CD4-positive, alpha-beta T cell (primary cell): ENCODE results near the gene SLC2A2. TPM values are rescaled to one million over a fixed set of nuclear protein-coding genes. Genes with fewer than 3 reads are reported as not detected.
"Not testable (repeated sequence)": the region's sequence is repeated elsewhere in the genome, so short reads cannot be mapped to it uniquely, and the experiment has no call there.

ENCODE experiments used
- ATAC-seq: fragments of 200-7000 bp; cut with Tn5 transposase; one replicate; pipeline ENCODE4 v1.10.0; 2022; ENCODE audit warnings: mild to moderate bottlenecking; ENCODE audit not compliant: poor library complexity
- CTCF ChIA-PET: fragments of 350-600 bp; sonication (Branson Sonifier 250); formaldehyde crosslinking; loops from one replicate; lab custom pipeline; 2021; ENCODE audit warnings: antibody characterized with exemption, inconsistent platforms; lab: Charles Lee
- POLR2A ChIA-PET: fragments of 350-600 bp; sonication (Branson Sonifier 250); formaldehyde crosslinking; loops from one replicate; lab custom pipeline; 2021; ENCODE audit warnings: antibody characterized with exemption, inconsistent platforms; lab: Charles Lee
- DNase-seq, 14 experiments: peaks; one replicate each; pipeline ENCODE4 v3.0.0-alpha.2; 2013 to 2020; ENCODE audit warnings: mixed read lengths in 2 of 14
- H3K27ac ChIP-seq, 2 donors: one replicate each; pipeline versions ENCODE4 v1.5.1 to v1.7.0; 2013; ENCODE audit warnings: low read length in 2 of 2, low read depth in 1 of 2, mild to moderate bottlenecking in 1 of 2
- H3K27me3 ChIP-seq, 2 experiments: 1 replicate in 1 of 2; 2 replicates in 1 of 2; pipeline versions ENCODE4 v1.6.1 to v1.7.0; 2013; ENCODE audit warnings: low read length in 2 of 2, control low read depth in 1 of 2, mild to moderate bottlenecking in 1 of 2, moderate library complexity in 1 of 2; ENCODE audit not compliant: insufficient read depth in 2 of 2, control insufficient read depth in 1 of 2
- H3K36me3 ChIP-seq: one replicate; pipeline ENCODE4 v1.6.1; 2013; ENCODE audit warnings: low read length, control low read depth; ENCODE audit not compliant: insufficient read depth
- H3K4me1 ChIP-seq: one replicate; pipeline ENCODE4 v1.6.1; 2013; ENCODE audit warnings: low read length, control low read depth; ENCODE audit not compliant: insufficient read depth
- H3K4me3 ChIP-seq: one replicate; pipeline ENCODE4 v1.5.1; 2013; ENCODE audit warnings: mild to moderate bottlenecking, low read length, moderate library complexity
- H3K9me3 ChIP-seq, 2 experiments: 1 replicate in 1 of 2; 2 replicates in 1 of 2; pipeline versions ENCODE4 v1.6.1 to v1.7.0; 2013; ENCODE audit warnings: low read length in 2 of 2, mild to moderate bottlenecking in 2 of 2, control low read depth in 1 of 2, moderate library complexity in 1 of 2; ENCODE audit not compliant: control insufficient read depth in 1 of 2, insufficient read depth in 1 of 2
- H3K27ac Mint-ChIP-seq: one replicate; pipeline ENCODE4 v1.8.0; 2020; ENCODE audit warnings: mixed read lengths
- H3K27me3 Mint-ChIP-seq: one replicate; pipeline ENCODE4 v1.8.0; 2021; ENCODE audit warnings: mixed read lengths
- H3K36me3 Mint-ChIP-seq: one replicate; pipeline ENCODE4 v1.8.0; 2021; ENCODE audit warnings: low read depth, mixed read lengths
- H3K4me1 Mint-ChIP-seq: one replicate; pipeline ENCODE4 v1.8.0; 2021; ENCODE audit warnings: low read depth, mixed read lengths
- H3K4me3 Mint-ChIP-seq: one replicate; pipeline ENCODE4 v1.8.0; 2020; ENCODE audit warnings: mild to moderate bottlenecking, mixed read lengths
- H3K9me3 Mint-ChIP-seq: one replicate; pipeline ENCODE4 v1.8.0; 2020; ENCODE audit warnings: mixed read lengths
- CTCF ChIP-seq: fragments of 200-600 bp; IDR thresholded peaks from one replicate; pipeline ENCODE4 v1.8.0; 2022; ENCODE audit warnings: antibody characterized with exemption, mild to moderate bottlenecking
- intact Hi-C, 2 experiments: fragments of 100-400 bp; cut with DNase I in 1 of 2; cut with micrococcal nuclease in 1 of 2; formaldehyde crosslinking; loops; one replicate each; pipeline versions ENCODE4 v1.15.1 to v1.9.0; 2023 to 2025; cut with DNase I, micrococcal nuclease
- total RNA-seq, 174 experiments: library from RNA in 2 of 174; stranded (reverse) in 2 of 174; gene quantifications; one replicate each; pipeline ENCODE4 v1.2.3 and lab custom pipeline; 2021 to 2026

SLC2A2 gene
- total RNA-seq, 2 experiments from 2014 or later, result not detected

GRCh38 chr3:170975283-170976189, 51.0 kb downstream of the SLC2A2 start:
- CTCF ChIA-PET, result interaction anchor here (1.0 kb wide), 1 partner anchor 10 kb away, joined by 3 read pairs; no protein-coding TSS in a partner anchor
- H3K4me1 ChIP-seq, result no peaks in the 10 kb centered on the region
- POLR2A ChIA-PET, result no interaction called here
- ATAC-seq (no peak), DNase-seq (no peak)
- H3K9me3 ChIP-seq, result no peaks in the 10 kb centered on the region
- H3K36me3 ChIP-seq, result no peaks in the 10 kb centered on the region
- H3K36me3 Mint-ChIP-seq, result no peaks in the 10 kb centered on the region
- intact Hi-C loops, result no loop called here
- no peak overlapping the region for H3K27ac ChIP-seq
- no peak for TF ChIP-seq CTCF
- no peak overlapping the region for H3K27ac Mint-ChIP-seq
- H3K27me3 ChIP-seq, result peaks cover 0 to 3% of the 10 kb centered on the region in 2 experiments
- peaks cover 35% of the 10 kb centered on the region for H3K27me3 Mint-ChIP-seq
- no peak overlapping the region for H3K4me3 Mint-ChIP-seq
- H3K4me3 ChIP-seq, result no peak overlapping the region
- H3K9me3 Mint-ChIP-seq, result no peaks in the 10 kb centered on the region
- H3K4me1 Mint-ChIP-seq, result no peaks in the 10 kb centered on the region

- H3K9me3 Mint-ChIP-seq, result no peaks in the 10 kb centered on the region
- no peak overlapping the region for H3K4me3 ChIP-seq
- H3K36me3 Mint-ChIP-seq, result no peaks in the 10 kb centered on the region
- H3K27ac ChIP-seq, result no peak overlapping the region
- intact Hi-C loops, result no loop called here
- DNase-seq, result no peak
- H3K27me3 Mint-ChIP-seq, result peaks cover 35% of the 10 kb centered on the region
- no peak overlapping the region for H3K4me3 Mint-ChIP-seq
- no peak overlapping the region for H3K27ac Mint-ChIP-seq
- ChIA-PET POLR2A (no interaction called here), CTCF (no interaction called here)
- TF ChIP-seq CTCF, result no peak
- H3K36me3 ChIP-seq, result no peaks in the 10 kb centered on the region
- H3K9me3 ChIP-seq, result no peaks in the 10 kb centered on the region
- no peaks in the 10 kb centered on the region for H3K4me1 ChIP-seq
- no peak for ATAC-seq
- peaks cover 0 to 3% of the 10 kb centered on the region in 2 experiments for H3K27me3 ChIP-seq
- no peaks in the 10 kb centered on the region for H3K4me1 Mint-ChIP-seq
Observed at GRCh38 chr3:170974872-170975271, 51.6 kb downstream of the SLC2A2 start.

GRCh38 chr3:170972917-170973316, 53.6 kb downstream of the SLC2A2 start:
- H3K9me3 Mint-ChIP-seq, CTCF ChIA-PET, H3K4me3 ChIP-seq, intact Hi-C loops, H3K27me3 ChIP-seq, DNase-seq, POLR2A ChIA-PET, ATAC-seq, H3K4me1 ChIP-seq, H3K4me3 Mint-ChIP-seq, H3K9me3 ChIP-seq, H3K36me3 Mint-ChIP-seq, H3K36me3 ChIP-seq, H3K27ac ChIP-seq, H3K4me1 Mint-ChIP-seq, H3K27ac Mint-ChIP-seq: not testable (repeated sequence)
- peaks cover 30% of the 10 kb centered on the region for H3K27me3 Mint-ChIP-seq
